DND-41 (cell line): ENCODE data around the gene NSDHL.

Source experiments
- ATAC-seq: fragments of 200-7000 bp; cut with Tn5 transposase; 3 replicates; pipeline ENCODE4 v1.9.1; 2021; ENCODE audit warnings: low read depth; ENCODE audit not compliant: insufficient read depth
- DNase-seq: peaks from one replicate; pipeline ENCODE4 v3.0.0-alpha.2; 2020
- H2AFZ ChIP-seq: 2 replicates; pipeline ENCODE4 v1.6.0; 2012; ENCODE audit warnings: low read depth, low read length
- H3K27ac ChIP-seq: 2 replicates; pipeline ENCODE4 v1.5.1; 2012; ENCODE audit warnings: low read length, inconsistent platforms
- H3K27me3 ChIP-seq: fragments of 200-600 bp; sonication (generic); 2 replicates; pipeline ENCODE4 v1.6.0; 2012; ENCODE audit warnings: low read length, mild to moderate bottlenecking, inconsistent platforms; ENCODE audit not compliant: insufficient read depth, poor library complexity
- H3K36me3 ChIP-seq: 2 replicates; pipeline ENCODE4 v1.5.1; 2012; ENCODE audit warnings: low read length, inconsistent platforms; ENCODE audit not compliant: insufficient read depth
- H3K4me1 ChIP-seq: 2 replicates; pipeline ENCODE4 v1.5.1; 2012; ENCODE audit warnings: mild to moderate bottlenecking, low read length; ENCODE audit not compliant: insufficient read depth
- H3K4me2 ChIP-seq: 2 replicates; pipeline ENCODE4 v1.6.0; 2012; ENCODE audit warnings: mild to moderate bottlenecking, moderate library complexity, low read length, inconsistent platforms; ENCODE audit not compliant: insufficient read depth
- H3K4me3 ChIP-seq, 2 experiments: fragments of 200-600 bp in 1 of 2; shearing (Covaris generic) in 1 of 2; 2 replicates each; pipeline ENCODE4 v1.5.1; 2012 to 2016; ENCODE audit warnings: inconsistent platforms in 2 of 2, low read length in 2 of 2, mild to moderate bottlenecking in 2 of 2, low read depth in 1 of 2, moderate library complexity in 1 of 2
- H3K79me2 ChIP-seq: 2 replicates; pipeline ENCODE4 v1.6.0; 2012; ENCODE audit warnings: low read length, inconsistent platforms; ENCODE audit not compliant: insufficient read depth
- H3K9ac ChIP-seq: 2 replicates; pipeline ENCODE4 v1.6.0; 2012; ENCODE audit warnings: low read depth, mild to moderate bottlenecking, inconsistent platforms, low read length, moderate library complexity
- H3K9me3 ChIP-seq: 2 replicates; pipeline ENCODE4 v1.5.1; 2012; ENCODE audit warnings: low read length, moderate library complexity, mild to moderate bottlenecking, inconsistent platforms; ENCODE audit not compliant: insufficient read depth, severe bottlenecking
- H4K20me1 ChIP-seq: 2 replicates; pipeline ENCODE4 v1.6.0; 2012; ENCODE audit warnings: low read length; ENCODE audit not compliant: insufficient read depth
- CTCF ChIP-seq: IDR thresholded peaks from 2 replicates; pipeline ENCODE4 v1.5.1; 2012; ENCODE audit warnings: borderline replicate concordance, low read length, moderate library complexity, mild to moderate bottlenecking; ENCODE audit not compliant: poor library complexity, severe bottlenecking; ENCODE audit errors: extremely low read depth
- EZH2 ChIP-seq: IDR thresholded peaks from 3 replicates; pipeline ENCODE4 v1.6.1; 2012; ENCODE audit warnings: borderline replicate concordance, low read depth, mild to moderate bottlenecking, moderate library complexity, low read length, inconsistent platforms; ENCODE audit not compliant: severe bottlenecking

The NSDHL gene

GRCh38 chrX:152810403-152810802 lies 20.5 kb upstream of the NSDHL start:
- Histone ChIP-seq H3K36me3 (no peaks in the 10 kb centered on the region), H3K4me2 (no peak overlapping the region), H3K79me2 (no peaks in the 10 kb centered on the region), H3K4me3 (no peak overlapping the region), H3K27ac (no peak overlapping the region), H2AFZ (no peak overlapping the region), H4K20me1 (no peaks in the 10 kb centered on the region), H3K9ac (no peak overlapping the region), H3K4me1 (no peaks in the 10 kb centered on the region), H3K27me3 (no peaks in the 10 kb centered on the region), H3K9me3 (no peaks in the 10 kb centered on the region)
- ATAC-seq (no peak), DNase-seq (no peak)
- TF ChIP-seq CTCF: no peak
- no peak for TF ChIP-seq EZH2

DNA sequence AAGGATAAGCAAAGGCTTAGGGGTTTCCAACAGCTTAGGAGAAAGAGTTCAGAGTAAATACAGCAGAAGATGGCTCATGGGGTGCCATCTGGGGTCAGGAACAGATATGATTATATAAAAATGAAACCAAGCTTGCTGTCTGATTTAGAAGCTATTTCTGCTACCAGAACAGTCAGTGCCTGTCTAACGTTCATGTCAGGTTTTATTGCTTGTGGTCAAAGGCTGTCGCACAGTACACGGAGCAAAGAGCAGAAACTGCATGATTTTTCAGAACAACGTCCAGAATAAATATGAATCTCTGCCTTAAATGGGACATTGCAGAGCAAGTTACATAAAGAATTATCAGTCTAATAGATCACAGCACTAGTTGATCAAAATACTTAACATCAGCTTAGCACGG lies 17.7 kb upstream of the NSDHL start:
- no peaks in the 10 kb centered on the region for H3K9me3 ChIP-seq
- H3K27ac ChIP-seq: no peak overlapping the region
- H3K79me2 ChIP-seq: no peaks in the 10 kb centered on the region
- no peak for ATAC-seq
- no peak overlapping the region for H2AFZ ChIP-seq
- DNase-seq: no peak
- H4K20me1 ChIP-seq: no peaks in the 10 kb centered on the region
- TF ChIP-seq CTCF (no peak), EZH2 (no peak)
- H3K4me3 ChIP-seq: no peak overlapping the region
- no peaks in the 10 kb centered on the region for H3K36me3 ChIP-seq
- no peak overlapping the region for H3K9ac ChIP-seq
- no peaks in the 10 kb centered on the region for H3K4me1 ChIP-seq
- H3K27me3 ChIP-seq: no peaks in the 10 kb centered on the region
- H3K4me2 ChIP-seq: no peak overlapping the region

DNA sequence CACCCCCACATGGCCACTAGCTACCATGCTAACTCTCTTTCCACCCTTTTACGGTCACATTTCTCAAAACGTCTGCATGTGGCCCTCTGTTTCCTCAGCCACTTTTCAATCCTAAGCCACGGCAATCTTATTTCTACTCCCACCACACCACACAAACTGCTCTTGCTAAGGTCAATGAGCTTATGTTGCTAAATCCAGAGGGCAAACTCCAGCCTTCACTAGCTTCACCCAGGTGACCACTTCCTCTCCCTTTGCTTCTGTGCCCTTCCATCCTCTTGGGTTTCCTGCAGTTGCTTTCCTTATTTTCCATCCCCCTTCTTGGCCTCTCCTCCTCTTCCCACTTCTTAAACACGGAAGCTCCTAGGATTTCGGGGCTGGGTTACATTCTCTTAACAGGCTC lies 16.8 kb upstream of the NSDHL start:
- Histone ChIP-seq H4K20me1 (no peaks in the 10 kb centered on the region), H3K4me2 (no peak overlapping the region), H3K9ac (no peak overlapping the region), H2AFZ (no peak overlapping the region), H3K79me2 (no peaks in the 10 kb centered on the region), H3K27me3 (no peaks in the 10 kb centered on the region), H3K4me3 (no peak overlapping the region), H3K9me3 (no peaks in the 10 kb centered on the region), H3K36me3 (no peaks in the 10 kb centered on the region), H3K4me1 (no peaks in the 10 kb centered on the region), H3K27ac (no peak overlapping the region)
- TF ChIP-seq CTCF (no peak), EZH2 (no peak)
- DNase-seq (no peak), ATAC-seq (no peak)

- no peaks in the 10 kb centered on the region for H3K9me3 ChIP-seq
- peak; percentile 52 for TF ChIP-seq CTCF
- TF ChIP-seq EZH2: no peak
- no peaks in the 10 kb centered on the region for H3K27me3 ChIP-seq
- no peaks in the 10 kb centered on the region for H3K36me3 ChIP-seq
- no peak overlapping the region for H3K4me3 ChIP-seq
- H3K4me1 ChIP-seq: no peaks in the 10 kb centered on the region
- H2AFZ ChIP-seq: no peak overlapping the region
- ATAC-seq (no peak), DNase-seq (peak; percentile 16)
- H3K79me2 ChIP-seq: no peaks in the 10 kb centered on the region
- no peak overlapping the region for H3K9ac ChIP-seq
- no peak overlapping the region for H3K27ac ChIP-seq
- H4K20me1 ChIP-seq: no peaks in the 10 kb centered on the region
- no peak overlapping the region for H3K4me2 ChIP-seq
These were observed 13.6 kb upstream of the NSDHL start for GRCh38 chrX:152817078-152817764.
